GM21737 (cell line): Measurements from ENCODE around the gene PSMD13.

Source experiments
- ATAC-seq: cut with Tn5 transposase; IDR thresholded peaks from one replicate; pipeline ENCODE4 v1.9.1; 2021; ENCODE audit warnings: mild to moderate bottlenecking, moderate library complexity; ENCODE audit not compliant: unreplicated experiment

The PSMD13 gene

GRCh38 chr11:270451-271318 is 33.9 kb downstream of the PSMD13 start:
- no peak for ATAC-seq

GRCh38 chr11:271319-271715 is 34.5 kb downstream of the PSMD13 start:
- no peak for ATAC-seq

GRCh38 chr11:272195-272930 is 35.6 kb downstream of the PSMD13 start:
- no peak for ATAC-seq

GRCh38 chr11:272931-273198 is 36.1 kb downstream of the PSMD13 start:
- ATAC-seq = no peak

GRCh38 chr11:276219-276618 is 39.4 kb downstream of the PSMD13 start:
- ATAC-seq = no peak

GRCh38 chr11:278001-278951 is 41.5 kb downstream of the PSMD13 start, which contains the start of gene NLRP6:
TSS of gene NLRP6 (plus strand) at chr11:278407. CDS start at chr11:278570, 163 bp downstream.
- ATAC-seq = no peak

- ATAC-seq = no peak
These were observed 42.5 kb downstream of the PSMD13 start for GRCh38 chr11:279040-279965.

GRCh38 chr11:279966-280705 is 43.4 kb downstream of the PSMD13 start:
- ATAC-seq = no peak

- no peak for ATAC-seq
These were observed 44.1 kb downstream of the PSMD13 start for GRCh38 chr11:280706-281485.

- no peak for ATAC-seq
These were observed 44.8 kb downstream of the PSMD13 start for GRCh38 chr11:281486-282161.

- no peak for ATAC-seq
These were observed 45.4 kb downstream of the PSMD13 start for GRCh38 chr11:282171-282570.

- no peak for ATAC-seq
These were observed 46.0 kb downstream of the PSMD13 start for GRCh38 chr11:282630-283360.

GRCh38 chr11:283405-284104 is 46.8 kb downstream of the PSMD13 start:
- no peak for ATAC-seq

GRCh38 chr11:284105-285020 is 47.6 kb downstream of the PSMD13 start:
- ATAC-seq = no peak

- no peak for ATAC-seq
These were observed 48.5 kb downstream of the PSMD13 start for GRCh38 chr11:285021-285893.
